NOMO-1 (cell line): Measurements from ENCODE around the gene CCDC86.

Experiments
- DNase-seq, 2 experiments: peaks; one replicate each; lab custom pipeline; 2025; ENCODE audit not compliant: unreplicated experiment in 2 of 2; lab: John Stamatoyannopoulos, UW

Gene CCDC86

GRCh38 chr11:60887556-60887955 lies 45.6 kb downstream of the CCDC86 start:
- DNase-seq = peak in 1 of 2 experiments; percentile 30

- no peak for DNase-seq
Observed at GRCh38 chr11:60889869-60890311, 48.0 kb downstream of the CCDC86 start.

GRCh38 chr11:60890696-60891095 lies 48.8 kb downstream of the CCDC86 start:
- no peak for DNase-seq

GRCh38 chr11:60891103-60891741 lies 49.3 kb downstream of the CCDC86 start:
- no peak for DNase-seq

- DNase-seq = no peak
Observed at GRCh38 chr11:60895687-60896086, 53.8 kb downstream of the CCDC86 start.

GRCh38 chr11:60897496-60897895 lies 55.6 kb downstream of the CCDC86 start:
- DNase-seq = no peak

- peak in 1 of 2 experiments; percentile 30 for DNase-seq
Observed at GRCh38 chr11:60899046-60899936, 57.4 kb downstream of the CCDC86 start.

GRCh38 chr11:60899977-60900376 lies 58.1 kb downstream of the CCDC86 start:
- DNase-seq = no peak
